Measurements from ENCODE around the gene AFF3.

The AFF3 gene

DNA sequence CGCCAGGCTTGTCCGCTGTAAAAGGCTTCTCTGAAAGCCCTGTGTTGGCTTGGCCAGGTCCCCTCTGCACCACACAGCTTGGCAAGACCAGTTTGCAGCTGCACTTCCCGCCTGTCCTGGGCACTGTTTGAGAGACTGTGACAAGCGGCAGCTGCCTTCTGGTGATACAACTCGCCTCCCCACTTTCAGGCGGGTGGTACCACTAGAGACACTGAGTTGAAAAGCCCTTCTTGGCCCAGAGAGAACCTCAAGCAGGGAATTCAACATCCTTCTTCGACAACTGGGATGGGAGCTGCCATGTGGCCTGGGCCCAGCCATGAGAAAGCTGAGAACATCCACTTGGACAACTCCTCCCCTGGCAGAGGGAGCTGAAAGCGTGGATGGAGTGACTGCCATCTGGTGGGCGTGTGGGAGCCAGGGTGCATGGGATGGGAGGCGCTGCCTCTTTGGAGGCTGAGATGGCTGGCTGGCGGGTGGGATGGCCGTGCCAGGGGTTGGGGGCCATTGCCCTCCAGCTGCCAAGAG is 527.1 kb downstream of the AFF3 start:
- peak; percentile 31 for DNase-seq

DNA sequence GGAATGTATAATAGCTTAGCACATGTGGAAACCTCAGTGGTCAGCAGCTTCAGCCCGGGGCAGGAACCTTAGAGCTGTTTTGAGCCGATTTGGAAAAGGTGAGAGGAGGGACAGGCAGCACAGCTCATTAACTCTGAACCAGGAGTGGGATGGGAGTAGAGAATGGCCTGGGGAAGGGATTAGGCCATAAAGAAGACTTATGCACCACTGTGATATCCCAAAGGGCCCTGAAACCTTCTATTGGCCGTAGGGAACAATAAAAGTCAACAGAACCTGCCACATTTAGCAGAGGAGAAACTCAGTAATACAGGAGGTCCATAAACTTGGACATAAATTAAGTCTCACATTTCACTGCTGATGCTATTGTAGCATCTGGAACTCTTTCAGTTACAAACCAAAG is 528.4 kb downstream of the AFF3 start:
- DNase-seq: no peak

DNA sequence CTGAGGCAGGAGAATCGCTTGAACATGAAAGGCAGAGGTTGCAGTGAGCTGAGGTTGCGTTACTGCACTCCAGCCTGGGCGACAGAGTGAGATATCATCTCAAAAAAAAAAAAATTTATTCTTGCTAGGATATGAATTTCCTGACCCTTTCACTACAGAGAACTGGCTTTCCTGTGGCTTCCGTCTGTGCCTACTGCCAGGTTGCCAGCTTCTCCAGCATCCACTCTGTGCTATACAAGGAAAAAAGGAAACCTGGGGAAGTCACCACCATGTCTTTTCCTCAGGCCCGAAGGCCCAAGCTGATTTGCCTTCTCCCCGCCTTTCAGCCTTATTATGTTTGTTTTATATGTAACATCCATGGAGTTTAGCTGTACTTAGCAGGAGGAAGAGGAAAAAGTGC is 530.6 kb downstream of the AFF3 start:
- DNase-seq: no peak

DNA sequence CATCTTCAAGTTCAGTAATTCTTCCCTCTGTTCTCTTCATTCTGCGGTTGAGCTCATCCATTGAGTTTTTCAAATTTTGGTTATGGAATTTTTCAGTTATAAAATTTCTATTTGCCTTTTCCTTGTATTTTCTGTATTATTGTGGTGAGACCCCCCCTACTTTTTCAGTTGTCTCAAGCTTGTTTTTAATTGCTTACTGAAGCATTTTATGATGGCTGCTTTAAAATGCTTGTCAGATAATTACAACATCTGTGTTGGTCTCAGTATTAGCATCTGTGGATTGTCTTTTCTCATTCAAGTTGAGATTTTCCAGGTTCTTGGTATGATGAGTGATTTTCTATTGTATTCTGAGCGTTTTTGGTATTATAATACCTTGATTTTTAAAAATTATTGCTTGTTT is 531.4 kb downstream of the AFF3 start:
- DNase-seq: no peak

DNA sequence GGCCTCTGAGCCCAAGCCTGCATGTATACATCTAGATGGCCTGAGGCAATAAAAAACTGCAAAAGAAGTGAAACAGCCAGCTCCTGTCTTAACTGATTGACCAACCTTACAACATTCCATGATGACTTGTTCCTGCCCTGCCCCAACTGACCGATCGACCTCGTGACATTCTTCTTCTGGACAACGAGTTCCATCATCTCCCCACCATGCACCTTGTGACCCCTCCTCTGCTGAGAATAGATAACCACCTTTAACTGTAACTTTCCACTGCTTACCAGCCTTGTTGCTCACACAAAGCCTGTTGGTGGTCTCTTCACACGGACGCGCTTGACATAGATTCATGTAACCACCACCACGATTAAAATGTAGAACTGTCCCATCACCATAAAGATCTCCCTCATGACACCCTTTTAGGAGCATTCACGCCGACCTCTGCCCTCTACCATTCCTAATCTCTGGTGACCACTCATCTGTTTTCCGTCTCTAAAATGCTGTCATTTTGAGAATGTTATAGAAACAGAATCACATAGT is 532.5 kb downstream of the AFF3 start:
- DNase-seq: no peak

DNA sequence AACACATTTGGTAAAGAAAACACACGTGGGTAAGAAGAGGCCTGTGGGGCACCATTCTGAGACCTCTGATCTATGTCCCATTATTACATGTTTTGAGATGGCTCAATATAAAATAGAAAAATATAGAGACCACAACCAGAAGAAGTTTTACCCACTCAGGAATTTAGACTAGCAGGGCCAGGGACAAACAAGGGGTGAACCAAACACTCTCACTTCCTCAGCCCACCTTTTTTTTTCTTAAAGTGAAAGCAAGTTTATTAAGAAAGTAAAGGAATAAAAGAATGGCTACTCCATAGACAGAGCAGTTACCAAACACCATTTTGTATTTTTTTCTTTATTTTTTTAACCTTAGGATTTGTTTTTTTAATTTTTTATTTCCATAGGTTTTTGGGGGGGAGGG is 533.5 kb downstream of the AFF3 start:
- DNase-seq: no peak

DNA sequence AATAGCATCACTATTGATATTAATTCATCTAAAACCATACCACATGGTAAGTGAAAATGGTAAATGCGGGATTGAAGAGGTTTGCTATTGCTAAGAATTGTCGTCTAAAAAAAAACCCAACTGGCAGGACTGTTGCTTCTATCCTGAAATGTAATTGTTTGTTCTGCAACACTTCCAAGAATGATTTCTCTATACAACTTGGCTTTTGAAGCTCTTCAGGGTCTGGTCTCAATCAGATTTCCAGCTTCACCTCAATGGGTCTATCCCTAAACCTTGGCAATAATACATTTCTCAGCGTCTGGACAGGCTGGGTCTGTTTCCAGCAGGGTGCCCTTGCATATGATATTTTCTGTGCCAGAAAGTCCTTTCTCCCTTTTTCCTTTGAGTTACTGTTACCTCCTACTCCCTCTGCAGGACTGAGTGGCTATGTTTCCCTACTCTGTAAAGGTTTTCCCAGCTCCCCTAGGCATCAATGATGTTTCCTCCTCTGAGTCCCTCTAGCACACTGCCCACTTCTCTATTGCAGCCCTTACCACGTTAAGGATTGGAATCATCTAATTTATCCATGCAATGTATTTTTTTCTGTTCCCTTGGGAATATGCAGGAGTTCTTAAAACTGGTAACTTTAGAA is 534.4 kb downstream of the AFF3 start:
- no peak for DNase-seq

DNA sequence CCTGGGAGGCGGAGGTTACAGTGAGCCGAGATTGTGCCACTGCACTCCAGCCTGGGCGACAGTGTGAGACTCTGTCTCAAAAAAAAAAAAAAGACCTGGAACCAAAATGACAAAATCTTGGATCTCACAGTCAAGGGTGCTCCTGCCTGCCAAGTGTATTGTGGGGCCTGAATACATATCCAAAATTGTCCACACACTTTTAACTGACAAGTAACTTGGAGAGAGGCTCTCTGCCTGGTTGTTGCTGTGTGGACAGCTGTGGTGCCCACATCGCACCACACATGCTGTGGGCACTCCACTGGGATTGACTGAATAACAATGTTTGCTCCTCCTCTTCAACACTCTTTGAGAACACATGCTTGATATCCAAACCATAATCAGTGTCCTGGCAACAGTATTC is 534.9 kb downstream of the AFF3 start:
- no peak for DNase-seq

DNA sequence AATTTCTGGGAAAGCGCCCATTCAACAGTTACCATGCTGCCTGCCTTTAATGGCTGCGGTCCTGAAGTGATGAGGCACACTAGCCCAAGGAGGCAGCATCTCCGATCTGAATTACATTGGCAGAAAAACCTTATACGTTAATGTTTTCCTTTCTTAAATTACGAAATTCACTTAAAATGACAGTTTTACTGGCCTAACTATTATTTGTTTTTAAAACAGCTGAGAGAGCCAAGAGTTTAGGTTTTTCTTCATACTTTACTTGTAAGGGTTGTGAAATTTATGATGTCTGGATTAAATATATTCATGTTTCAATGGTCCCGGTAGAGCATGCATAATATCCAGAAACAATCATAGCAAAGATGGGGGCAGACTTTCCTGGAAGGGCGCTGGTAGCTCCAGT is 537.4 kb downstream of the AFF3 start:
- DNase-seq: no peak

DNA sequence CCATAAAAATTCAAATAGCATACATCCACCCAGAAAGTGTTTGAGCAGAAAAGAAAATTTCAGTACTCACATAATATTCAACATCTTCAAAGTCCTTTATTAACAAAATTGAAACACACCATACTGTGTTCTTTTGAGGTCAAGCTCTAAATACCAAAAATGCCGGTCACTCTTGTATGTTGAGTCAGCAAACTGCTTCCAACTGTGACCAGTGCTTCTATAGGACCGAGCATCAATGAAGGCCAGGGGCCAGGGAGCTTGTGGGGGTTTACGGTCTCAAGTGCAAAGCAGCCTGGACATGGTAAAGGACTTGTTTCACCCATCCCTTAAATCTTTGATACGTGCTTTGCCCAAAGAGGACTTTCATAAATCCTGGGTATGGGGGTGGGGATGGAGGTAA is 539.9 kb downstream of the AFF3 start:
- DNase-seq: no peak

DNA sequence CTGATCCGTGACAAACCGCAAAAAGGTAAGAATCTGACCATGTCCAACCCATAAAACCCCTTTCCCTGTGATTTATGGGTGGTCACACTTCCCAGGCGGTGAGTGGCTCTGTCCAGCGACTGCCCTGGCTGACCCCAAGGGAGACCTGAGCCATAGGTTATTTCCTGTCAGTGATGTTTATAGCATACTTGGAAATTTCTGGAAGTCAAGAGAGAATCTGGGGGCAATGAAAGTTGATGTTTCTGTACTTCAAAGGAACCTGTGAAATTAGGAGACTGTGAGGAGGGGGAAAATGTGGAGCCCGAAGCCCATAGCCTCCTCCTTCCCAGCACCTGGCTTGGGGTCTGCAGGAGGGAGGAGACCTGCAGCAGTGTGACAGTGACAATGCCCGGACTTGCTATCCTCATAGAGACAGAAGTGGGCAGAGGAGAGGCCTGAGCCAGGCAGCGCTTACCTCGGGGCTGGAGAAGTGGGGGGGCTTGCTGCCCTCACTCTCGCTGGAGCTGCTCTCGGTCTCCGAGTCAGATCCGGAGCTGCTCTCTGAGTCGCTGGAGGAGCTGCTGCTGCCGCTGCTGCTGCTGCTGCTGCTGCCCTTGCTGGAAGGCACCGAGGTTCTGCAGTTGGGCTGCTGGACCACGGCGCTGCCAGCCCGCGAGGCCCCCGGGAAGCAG is 541.3 kb downstream of the AFF3 start:
- DNase-seq: no peak

DNA sequence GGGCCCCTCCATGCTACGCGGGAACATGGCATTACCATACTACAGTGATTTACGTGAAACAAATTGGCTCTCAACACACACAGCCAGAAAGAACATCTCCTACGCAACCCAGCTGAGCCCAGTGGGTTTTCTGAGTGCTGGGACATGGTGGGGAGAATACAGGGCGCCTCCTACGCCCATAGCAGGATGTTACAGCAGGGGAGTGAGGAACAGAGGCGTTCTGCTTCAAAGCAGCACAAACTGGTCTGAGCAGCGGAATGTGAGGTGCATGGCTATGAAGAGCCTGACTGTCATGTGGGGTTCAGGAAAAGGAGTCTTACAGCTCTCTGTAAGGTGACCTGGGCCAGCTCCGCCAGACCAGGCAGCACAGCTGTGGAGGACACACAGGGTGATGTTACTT is 543.9 kb downstream of the AFF3 start:
- no peak for DNase-seq

DNA sequence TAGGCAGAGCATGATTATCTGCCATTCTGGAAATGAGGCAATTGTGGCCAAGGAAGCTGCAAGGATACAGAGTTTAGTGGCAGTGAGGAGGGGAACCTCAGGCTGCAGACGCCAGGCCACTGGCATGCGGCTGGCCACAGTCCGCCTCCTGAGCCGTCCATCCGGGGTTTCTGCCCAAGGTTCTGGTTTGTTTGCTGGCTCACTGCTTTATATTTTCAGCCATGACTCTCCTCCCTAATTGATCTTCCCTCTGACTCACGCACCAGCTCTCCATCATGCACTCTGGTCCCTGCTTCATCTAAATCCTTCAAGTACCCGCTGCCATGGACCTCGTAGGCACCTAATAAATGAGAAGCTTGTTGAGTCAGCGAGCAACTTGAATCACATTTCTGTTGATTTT is 544.8 kb downstream of the AFF3 start:
- no peak for DNase-seq

DNA sequence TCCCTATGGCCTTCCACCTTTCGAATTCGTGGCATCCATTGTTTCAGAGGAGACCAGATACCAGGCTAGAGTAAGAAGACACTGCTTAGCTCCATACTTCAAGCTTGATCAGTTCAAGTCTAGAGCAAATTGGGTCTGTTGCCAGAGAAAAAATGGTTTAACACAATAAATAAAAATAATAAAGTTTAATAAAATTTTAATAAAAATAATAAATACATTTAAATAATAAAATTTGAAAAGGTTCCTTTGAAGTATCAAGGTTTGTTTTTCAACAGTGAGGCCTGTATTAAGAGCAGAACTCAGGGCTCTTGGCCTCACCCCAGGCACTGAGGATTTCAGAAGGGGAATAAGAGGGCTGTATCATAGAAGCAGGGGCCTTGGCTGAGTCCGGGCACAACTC is 547.0 kb downstream of the AFF3 start:
- no peak for DNase-seq

DNA sequence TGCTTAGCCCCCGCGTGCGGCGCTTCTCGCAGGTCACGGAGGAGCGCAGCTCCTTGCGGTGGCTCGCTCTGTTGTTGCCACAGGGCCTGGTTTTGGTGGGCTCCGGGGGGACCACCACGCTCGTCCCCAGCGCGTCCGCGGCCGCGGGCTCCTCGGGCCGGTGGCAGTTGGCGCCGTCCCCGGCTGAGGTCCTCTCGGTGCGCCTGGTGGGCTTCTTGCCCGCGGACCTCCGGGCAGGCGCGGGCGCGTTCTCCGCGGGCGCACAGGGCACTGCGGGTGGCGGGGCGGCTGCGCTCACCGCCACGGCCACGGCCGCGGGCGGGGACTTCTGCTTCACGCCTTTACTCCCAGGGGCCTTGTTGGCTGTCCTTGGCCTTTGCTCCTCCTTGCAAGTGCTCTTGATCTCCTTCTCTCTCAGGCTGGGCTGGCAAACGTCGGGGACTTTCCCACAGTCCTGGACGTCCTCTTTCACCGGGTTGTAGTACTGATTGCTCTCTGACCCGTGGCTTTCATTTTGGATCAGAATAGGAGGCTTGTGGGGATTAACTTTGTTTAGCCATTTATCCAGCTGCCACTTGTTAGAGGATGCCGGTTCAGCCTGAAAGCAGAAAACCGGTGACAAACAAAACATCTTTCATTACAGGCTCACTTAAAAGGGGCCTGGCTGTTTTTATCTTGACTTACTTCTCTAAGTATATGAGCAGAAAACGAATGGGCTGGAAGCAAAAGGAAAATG is 548.5 kb downstream of the AFF3 start:
- DNase-seq: no peak

DNA sequence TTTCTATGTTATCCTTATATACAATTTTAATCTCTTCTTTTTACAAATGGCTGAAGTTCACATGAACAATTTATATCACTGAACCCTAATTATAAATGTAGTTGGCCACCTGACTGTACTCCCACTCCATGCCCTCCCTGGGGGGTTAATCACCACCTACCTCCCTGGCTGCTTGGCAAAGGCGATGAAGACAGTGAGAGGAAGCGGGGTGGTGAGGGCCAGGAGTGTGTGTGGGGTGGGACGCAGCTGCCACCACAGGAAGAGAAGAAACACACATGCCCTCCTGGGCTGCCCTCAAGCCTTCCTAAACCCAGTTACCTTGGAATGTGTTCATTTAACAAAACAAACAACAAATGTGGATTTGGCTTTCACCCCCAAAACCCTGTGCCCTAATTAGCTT is 565.6 kb downstream of the AFF3 start:
- DNase-seq: no peak

DNA sequence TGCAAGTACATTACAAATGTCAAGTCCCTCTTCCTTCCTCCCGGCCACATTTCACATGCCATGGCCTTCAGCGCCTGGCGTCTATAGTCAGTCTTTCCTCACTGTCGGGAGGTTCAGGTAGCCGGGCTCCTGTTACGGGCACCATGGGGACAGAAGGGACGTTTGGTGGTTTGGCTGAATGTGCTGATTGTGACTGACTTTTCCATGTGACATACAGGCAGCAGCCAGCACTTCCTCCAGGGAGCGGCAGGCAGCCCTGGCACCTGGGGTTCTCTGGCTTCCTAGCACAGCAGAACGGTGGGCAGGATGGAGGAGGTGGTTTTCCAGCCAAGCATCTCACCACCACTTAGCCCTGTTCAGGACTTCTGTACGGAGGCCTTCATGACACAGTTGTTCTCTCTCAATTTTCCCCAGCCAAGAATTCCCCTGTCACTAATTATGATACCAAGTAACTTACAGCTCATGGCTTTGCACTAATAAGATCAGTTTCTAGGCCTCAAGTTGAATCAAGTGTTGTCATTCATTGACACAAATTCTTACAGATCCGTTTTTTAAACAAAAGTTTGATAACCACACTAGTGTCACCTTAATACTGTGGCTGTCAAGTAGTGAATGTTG is 568.6 kb downstream of the AFF3 start:
- no peak for DNase-seq

DNA sequence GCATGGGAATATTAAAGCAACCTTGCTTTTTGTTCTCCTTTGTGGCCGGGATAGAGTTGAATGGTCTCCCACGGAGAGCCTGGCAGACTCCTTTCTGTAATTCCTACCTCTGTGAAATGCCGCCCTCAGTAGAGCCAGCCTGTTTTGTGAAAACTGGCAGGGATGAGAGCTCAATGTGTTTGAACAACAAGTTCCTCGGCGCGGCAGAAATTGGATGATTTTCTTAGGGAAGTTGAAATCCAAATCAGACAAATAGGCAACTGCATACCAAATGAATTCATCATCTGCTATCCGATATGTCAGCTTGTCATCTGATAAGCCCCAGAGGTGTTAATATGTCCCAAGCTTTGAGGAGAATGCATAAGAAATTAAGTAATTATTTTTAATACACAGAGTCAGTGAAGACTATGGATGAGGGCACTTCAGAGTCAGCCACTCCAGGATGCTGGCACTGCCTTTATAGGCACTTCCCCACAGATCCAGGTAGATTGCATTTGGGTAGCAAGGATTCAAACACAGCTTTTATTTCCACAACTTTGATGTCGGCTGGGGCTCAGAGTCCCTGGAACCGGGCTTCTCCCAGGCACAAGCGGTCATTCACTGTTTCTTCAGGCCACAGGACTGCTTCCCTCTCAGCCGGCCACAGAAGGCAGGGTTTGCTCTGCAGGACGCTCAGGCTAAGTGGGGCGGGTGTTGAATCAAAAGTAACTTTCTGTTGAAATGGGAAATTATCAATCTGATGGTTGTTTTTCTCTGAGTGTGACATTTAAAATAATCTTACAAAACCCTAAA is 569.8 kb downstream of the AFF3 start:
- peak; percentile 35 for DNase-seq

DNA sequence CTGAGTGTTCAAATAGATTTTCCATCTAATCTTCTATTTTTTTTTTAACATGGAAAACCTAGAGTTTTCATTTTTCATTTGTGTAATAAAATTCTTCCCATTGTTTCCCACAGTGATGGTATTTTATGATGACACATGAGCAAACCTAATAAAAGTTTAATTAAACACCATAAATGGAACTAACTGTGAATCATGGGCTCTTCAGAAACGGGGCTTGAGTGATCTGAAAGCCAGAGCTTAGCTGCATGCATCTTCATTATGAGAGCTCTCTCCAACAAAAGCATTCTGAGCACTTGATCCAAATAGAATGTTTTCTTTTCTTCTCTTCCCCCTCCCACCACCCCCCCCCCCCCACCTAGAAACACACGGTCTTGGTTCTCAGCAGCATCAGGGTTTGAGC is 570.4 kb downstream of the AFF3 start:
- DNase-seq: peak; percentile 55

DNA sequence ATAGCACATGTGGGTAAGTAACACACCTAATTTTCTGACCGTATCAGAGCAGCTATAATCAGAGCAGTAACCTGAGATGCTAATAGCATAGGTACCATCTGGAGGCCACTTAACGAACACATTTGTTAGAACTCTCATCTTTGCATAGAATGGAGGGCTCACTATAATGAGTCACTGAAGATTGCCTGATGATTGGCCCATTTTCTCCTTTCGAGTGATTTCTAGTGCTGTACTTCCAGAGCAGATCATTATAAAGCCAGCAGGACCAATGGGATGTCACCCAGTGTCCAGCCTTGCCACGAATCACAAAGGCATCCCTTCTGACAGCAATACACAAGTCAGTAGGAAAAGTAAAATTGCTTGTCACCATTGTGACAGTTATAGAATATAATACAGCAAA is 570.9 kb downstream of the AFF3 start:
- DNase-seq: peak; percentile 97

DNA sequence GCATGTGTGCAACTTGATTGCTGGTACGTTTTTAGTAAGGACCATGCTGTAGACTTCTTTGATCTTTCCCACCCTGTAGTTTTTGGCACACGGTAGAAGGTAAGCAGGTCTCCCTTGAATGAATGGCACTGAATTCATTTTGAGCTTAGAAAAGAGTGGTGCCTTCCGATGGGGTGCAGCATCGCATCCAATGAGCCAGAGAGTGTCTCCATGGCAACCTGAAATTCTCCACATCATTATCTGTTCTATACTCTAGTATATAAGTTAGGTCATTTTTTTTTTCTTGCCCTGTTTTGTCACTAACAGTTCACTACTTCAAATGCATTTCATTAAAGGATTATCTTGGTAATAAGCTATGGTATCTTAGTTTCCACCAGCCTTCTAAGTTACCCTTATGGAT is 571.4 kb downstream of the AFF3 start:
- DNase-seq: no peak

DNA sequence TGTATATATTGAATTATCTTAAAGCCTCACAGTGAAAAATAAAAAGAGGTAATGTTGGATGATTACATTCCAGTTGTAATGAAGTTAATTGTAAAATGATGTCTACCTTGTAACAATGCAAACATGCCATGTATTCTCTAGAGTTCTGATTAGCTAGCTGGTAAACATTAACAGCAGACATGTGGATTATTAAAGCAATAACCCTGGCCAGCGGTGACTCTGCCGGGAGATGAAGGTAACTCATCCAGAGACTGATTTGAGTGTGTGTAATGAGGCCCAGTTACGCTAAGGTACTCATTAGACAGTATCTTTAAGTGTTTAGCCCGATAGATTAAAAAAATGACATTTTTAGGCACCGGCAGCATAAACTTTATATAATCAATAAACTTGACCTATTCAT is 573.0 kb downstream of the AFF3 start:
- DNase-seq: peak; percentile 25

DNA sequence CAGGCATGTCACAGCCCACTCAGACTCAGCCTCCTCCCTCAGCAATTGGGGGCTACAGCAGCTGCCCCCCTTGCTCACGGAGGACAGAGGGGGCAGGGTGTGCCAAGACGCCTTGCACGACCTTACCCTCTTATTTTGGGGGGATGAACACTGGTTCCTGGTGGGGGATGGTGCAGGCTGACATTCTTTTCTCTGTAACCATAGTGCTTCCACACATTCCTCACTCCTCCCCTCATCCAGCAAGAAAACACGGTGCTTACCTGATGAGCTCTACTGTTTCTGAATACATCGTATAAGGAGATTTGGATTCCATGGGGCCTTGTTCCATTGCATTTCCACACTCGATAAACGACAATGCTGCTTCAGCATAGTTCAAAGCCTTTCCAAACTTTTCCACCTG is 577.2 kb downstream of the AFF3 start:
- no peak for DNase-seq

Measured in NCI-H1436 (cell line).